Medulla oblongata (tissue), 1 donor: ENCODE data around the gene RIN3.
A peak's percentile ranks its signal among the peaks of the same experiment; 100 is the strongest.

Experiments
- DNase-seq: peaks from one replicate; pipeline ENCODE4 v3.0.0-alpha.2; 2015; ENCODE audit errors: extremely low spot score

Gene RIN3

GRCh38 chr14:92513204-92513965 is at the start of gene RIN3:
Gene RIN3, plus strand, starts transcription at chr14:92513781. Its CDS starts 152 bp downstream, at chr14:92513933.
- peak; percentile 33 for DNase-seq

- no peak for DNase-seq
These were observed 49.4 kb upstream of the RIN3 start for GRCh38 chr14:92464156-92464555.

GRCh38 chr14:92464716-92465115 is 48.9 kb upstream of the RIN3 start:
- DNase-seq: no peak

- no peak for DNase-seq
These were observed 48.1 kb upstream of the RIN3 start for GRCh38 chr14:92465353-92466055.

DNA sequence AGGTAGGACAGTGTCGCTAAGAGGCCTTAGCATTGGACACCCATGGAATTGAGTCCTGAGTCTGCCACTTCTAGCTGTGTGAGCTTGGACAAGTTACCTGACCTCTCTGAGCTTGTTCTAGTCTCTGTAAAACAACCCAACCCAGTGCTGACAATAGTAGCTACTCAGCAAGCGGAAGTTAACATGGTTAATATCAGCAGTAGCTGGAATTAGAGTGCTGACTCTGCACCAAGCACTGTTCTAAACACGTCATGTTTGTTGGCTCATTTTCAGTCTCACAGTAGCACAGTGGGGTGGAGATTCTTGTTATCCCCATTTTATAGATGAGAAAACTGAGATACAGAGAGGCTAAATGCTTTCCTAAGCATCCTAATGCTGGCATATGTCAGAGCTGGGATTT is 47.5 kb upstream of the RIN3 start:
- no peak for DNase-seq

GRCh38 chr14:92469515-92469914 is 44.1 kb upstream of the RIN3 start:
- DNase-seq: no peak

GRCh38 chr14:92470215-92470614 is 43.4 kb upstream of the RIN3 start:
- no peak for DNase-seq

- no peak for DNase-seq
These were observed 42.8 kb upstream of the RIN3 start for GRCh38 chr14:92470811-92471210.

GRCh38 chr14:92471919-92472318 is 41.7 kb upstream of the RIN3 start:
- DNase-seq: no peak

GRCh38 chr14:92472860-92473259 is 40.7 kb upstream of the RIN3 start:
- peak; percentile 33 for DNase-seq

DNA sequence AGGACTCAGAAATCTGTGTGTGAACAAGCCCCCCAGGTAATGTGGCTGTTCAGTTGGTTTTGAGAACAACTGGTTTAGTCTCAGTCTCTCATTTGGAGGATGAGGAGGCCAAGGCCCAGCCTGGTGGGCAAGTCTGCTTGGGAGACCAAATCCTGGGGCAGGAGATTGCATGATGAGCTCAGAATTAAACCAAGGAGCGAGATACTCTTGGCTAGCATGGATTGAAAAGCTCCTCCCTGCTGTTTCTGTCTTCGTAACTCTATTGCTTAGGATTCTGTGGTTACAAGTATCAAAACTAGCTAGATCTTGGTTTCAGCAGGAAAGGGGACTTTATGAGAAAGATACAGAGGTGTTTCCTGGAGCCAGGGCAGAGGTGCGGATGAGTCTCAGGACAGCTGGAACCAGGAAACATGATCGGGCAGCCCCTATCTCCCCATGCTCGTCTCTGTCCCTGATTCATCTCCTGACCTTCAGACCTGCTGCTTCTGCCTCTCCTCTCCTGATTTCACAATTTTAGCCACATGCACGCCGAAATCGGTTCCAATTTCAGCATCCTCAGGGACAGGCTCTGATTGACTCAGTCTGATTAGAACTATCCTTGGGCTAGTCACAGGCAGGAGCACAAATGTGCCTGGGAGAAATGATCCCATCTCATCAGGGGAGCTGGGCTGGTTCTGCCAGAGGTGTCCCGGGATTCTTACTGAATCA is 40.2 kb upstream of the RIN3 start:
- no peak for DNase-seq

DNA sequence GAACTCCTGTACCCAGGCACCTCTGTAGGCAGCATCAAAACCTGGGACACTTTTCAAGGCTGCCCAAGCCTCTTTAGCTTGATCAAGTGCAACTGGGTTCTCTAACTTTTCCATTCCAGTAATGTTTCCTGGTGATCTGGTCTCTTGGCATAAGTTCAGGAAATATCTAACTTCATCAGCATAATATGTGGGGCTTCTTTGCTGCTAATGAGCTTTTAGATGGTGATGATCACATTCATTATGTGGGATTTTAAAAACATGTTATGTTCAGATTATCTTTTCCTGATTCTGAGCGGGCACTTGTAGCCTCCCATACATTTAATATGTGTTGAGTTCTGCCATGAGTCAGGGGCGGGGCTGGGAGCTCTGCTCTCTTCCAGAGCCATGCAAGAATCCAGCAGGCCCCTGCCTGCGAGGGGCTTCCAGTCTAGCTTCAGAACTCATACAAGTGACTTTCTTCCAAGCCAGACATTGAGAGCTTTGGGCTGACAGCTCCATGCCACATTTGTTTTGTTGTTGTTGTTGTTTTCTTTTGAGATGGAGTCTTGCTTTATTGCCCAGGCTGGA is 39.5 kb upstream of the RIN3 start:
- no peak for DNase-seq

GRCh38 chr14:92475037-92475436 is 38.5 kb upstream of the RIN3 start:
- DNase-seq: no peak

GRCh38 chr14:92475451-92476187 is 38.0 kb upstream of the RIN3 start:
- DNase-seq: no peak

DNA sequence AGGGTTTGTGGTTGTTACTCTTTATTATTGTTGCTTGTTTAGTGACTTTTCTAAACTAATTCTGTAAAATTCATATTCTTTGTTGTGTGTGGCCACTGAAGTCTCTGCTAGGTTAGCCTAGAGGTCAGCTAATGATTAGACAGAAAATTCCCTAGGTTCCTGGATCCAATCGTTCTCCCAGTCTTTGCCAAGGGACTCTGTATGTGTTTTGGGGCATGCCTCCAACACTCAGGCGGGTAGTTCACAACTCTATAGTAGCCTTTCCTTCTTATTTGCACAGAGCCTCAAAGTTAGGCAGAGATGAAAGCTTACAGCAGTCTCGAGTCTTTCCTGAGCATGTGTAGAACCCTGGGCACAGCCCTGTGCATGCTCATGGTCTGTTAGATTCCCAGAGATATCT is 32.7 kb upstream of the RIN3 start:
- no peak for DNase-seq

DNA sequence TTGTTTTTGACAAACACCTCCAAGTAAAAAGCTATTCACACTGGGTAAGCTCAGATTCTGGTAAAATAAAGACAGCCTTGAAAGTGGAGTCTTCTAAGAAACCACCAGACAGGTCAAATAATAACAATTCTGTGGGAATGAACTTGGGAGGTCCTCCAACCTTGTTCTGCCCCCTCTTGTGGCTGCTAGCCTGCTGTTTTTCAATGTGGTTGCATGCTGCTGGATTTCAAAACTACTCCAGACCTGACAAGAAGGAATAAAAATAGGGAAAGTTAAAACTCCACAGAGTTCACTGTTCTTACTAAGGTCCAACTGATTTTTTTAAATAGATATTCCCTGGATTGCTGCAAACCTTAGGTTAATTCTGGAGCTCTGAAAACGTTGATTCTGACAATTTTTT is 32.2 kb upstream of the RIN3 start:
- DNase-seq: no peak

GRCh38 chr14:92481811-92482555 is 31.6 kb upstream of the RIN3 start:
- DNase-seq: no peak

DNA sequence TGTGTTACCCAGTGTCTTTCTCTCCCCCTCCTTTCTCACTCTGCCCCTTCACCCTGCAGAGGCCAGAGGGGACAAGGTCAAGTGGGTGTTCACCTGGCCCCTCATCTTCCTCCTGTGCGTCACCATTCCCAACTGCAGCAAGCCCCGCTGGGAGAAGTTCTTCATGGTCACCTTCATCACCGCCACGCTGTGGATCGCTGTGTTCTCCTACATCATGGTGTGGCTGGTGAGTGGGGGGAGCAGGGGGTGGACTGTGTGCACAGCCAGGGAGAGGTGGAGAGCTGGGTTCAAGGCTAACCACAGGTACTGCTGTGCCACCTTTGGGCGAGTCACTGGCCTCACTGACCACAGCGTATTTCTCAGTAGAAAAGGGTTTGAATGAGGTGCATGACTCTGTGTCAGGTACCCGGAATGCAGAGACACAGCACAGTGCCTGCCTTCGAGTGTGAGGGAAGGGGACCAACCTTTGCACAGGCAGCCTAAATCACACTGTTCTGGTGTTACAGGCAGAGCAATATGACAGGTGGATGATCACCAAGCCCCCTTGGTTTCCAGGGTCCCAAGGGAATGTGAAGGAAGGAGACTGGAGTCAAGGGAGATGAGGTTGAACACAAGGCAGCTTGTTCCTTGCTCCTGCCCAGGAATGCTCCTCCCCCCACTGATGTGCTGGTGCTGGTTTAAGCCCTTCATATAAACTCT is 30.8 kb upstream of the RIN3 start:
- DNase-seq: no peak

DNA sequence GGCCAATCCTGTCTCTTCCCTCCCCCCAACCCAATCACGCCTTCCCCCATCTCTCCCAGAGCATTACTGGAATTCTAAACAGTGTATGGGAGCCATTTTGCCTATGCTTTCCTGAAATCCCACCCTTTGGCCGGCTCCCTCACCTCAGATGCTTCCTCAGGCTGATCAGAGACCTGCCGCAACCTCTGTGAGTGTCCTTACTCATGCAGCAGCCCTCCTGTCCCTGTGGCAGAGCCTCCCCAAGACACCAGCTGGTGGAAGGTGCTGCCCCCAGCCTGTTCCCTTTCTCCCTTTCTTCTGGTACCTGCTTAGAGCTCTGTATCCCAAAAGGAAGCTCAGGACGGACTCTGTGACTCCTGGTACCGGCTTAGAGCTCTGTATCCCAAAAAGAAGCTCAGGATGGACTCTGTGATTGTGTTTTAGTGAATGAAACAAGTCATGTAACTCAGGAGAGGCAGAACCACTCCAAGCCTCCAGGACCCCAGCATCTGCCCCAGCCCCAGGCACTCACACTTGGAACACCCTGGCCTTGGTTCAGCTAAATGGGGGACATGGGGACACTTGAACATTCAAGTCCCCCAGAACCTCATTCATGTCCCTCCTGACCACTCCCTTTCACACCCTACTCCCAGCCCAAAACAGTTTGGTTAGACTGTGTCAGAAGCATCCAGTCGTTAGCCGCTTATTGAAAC is 29.3 kb upstream of the RIN3 start:
- no peak for DNase-seq

DNA sequence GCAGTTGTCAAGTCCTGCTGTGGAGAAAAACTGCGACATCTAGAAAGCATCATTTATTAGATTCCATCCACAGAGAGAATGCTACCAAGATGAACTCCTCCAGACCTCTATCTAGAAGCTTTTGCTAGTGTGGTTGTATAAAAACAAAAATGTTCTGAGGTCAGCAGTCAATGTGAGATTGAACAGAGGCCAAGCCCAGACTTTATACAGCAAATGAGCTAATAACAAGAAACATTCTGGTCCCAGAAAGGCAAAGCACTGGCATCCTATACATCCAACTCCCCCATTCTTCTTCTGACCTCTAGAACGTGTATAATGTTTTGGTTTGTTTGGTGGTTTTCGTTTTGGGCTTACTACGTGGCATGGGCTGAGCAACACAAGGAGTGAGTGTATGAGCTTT is 26.7 kb upstream of the RIN3 start:
- DNase-seq: no peak
